Left ventricle myocardium inferior (tissue), 1 donor: ENCODE results near the gene KCNMA1. TPM values are rescaled to one million over a fixed set of nuclear protein-coding genes. Genes with fewer than 3 reads are reported as not detected.
A peak's percentile ranks its signal among the peaks of the same experiment; 100 is the strongest.

Experiments
- DNase-seq: peaks from one replicate; pipeline ENCODE4 v3.0.0-alpha.2; 2020
- H3K27ac ChIP-seq: fragments of 200-600 bp; replicated peaks from 2 replicates; pipeline ENCODE4 v1.8.0; 2021
- H3K27me3 ChIP-seq: fragments of 200-600 bp; 2 replicates; pipeline ENCODE4 v1.8.0; 2021; ENCODE audit warnings: low read depth
- H3K36me3 ChIP-seq: fragments of 200-600 bp; 2 replicates; pipeline ENCODE4 v1.8.0; 2021
- H3K4me1 ChIP-seq: fragments of 200-600 bp; 2 replicates; pipeline ENCODE4 v1.8.0; 2021
- H3K4me3 ChIP-seq: fragments of 200-600 bp; 2 replicates; pipeline ENCODE4 v1.8.0; 2021; ENCODE audit warnings: mild to moderate bottlenecking, moderate library complexity
- H3K9me3 ChIP-seq: fragments of 200-600 bp; replicated peaks from 2 replicates; pipeline ENCODE4 v1.8.0; 2021
- intact Hi-C: fragments of 100-400 bp; cut with micrococcal nuclease; formaldehyde crosslinking; loops from one replicate; pipeline ENCODE4 v1.11.0; 2022
- total RNA-seq: library from RNA; stranded (reverse); fragmentation: NEBNext Ultra II Directional; extraction: Animal tissue kit (Norgen Biotek cat#: 25700); gene quantifications from one replicate; pipeline ENCODE4 v1.2.1, GENCODE V29; 2021
- TF ChIP-seq, protein P1 (sequence below): fragments of 200-600 bp; IDR thresholded peaks from 2 replicates; pipeline ENCODE4 v1.8.0; 2021; ENCODE audit warnings: antibody characterized with exemption, mild to moderate bottlenecking, borderline replicate concordance
- donor health status: DM: no; HTN: yes; CAD: no; lungs with severe emphysema.

The KCNMA1 gene
- total RNA-seq, 1 donor from 2014 or later: 1.8 TPM

DNA sequence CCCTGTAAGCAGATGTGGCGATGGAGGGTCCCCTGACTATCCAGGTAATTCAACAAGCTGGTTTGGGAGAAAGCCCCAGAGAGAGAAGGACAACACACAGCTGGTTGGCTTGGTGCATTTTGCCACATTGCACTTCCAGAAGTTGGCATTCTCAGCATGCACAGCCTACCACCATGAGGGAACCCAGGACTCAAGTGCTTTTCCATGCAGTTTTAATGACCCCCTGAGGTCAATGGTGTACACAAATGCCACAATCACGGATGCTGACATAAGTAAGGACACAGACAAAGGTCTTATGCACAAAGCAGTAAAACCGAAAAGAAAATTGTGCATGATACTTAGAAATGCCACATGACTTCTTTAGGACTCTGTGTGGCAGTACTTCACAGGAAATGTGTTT lies 645.1 kb downstream of the KCNMA1 start:
- Histone ChIP-seq H3K4me3 (no peak overlapping the region), H3K27me3 (peaks cover 8% of the 10 kb centered on the region), H3K4me1 (peaks cover 12% of the 10 kb centered on the region), H3K36me3 (no peaks in the 10 kb centered on the region), H3K9me3 (no peaks in the 10 kb centered on the region), H3K27ac (no peak overlapping the region)
- intact Hi-C loops: no loop called here
- no peak for DNase-seq
- TF ChIP-seq, protein P1, sequence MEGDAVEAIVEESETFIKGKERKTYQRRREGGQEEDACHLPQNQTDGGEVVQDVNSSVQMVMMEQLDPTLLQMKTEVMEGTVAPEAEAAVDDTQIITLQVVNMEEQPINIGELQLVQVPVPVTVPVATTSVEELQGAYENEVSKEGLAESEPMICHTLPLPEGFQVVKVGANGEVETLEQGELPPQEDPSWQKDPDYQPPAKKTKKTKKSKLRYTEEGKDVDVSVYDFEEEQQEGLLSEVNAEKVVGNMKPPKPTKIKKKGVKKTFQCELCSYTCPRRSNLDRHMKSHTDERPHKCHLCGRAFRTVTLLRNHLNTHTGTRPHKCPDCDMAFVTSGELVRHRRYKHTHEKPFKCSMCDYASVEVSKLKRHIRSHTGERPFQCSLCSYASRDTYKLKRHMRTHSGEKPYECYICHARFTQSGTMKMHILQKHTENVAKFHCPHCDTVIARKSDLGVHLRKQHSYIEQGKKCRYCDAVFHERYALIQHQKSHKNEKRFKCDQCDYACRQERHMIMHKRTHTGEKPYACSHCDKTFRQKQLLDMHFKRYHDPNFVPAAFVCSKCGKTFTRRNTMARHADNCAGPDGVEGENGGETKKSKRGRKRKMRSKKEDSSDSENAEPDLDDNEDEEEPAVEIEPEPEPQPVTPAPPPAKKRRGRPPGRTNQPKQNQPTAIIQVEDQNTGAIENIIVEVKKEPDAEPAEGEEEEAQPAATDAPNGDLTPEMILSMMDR: no peak

GRCh38 chr10:76991621-76992020 lies 646.0 kb downstream of the KCNMA1 start:
- H3K9me3 ChIP-seq: no peaks in the 10 kb centered on the region
- TF ChIP-seq, protein P1: no peak
- DNase-seq: no peak
- H3K27me3 ChIP-seq: peaks cover 8% of the 10 kb centered on the region
- intact Hi-C loops: no loop called here
- no peaks in the 10 kb centered on the region for H3K36me3 ChIP-seq
- H3K27ac ChIP-seq: no peak overlapping the region
- H3K4me1 ChIP-seq: peaks cover 12% of the 10 kb centered on the region
- no peak overlapping the region for H3K4me3 ChIP-seq

GRCh38 chr10:76990561-76990960 lies 647.0 kb downstream of the KCNMA1 start:
- TF ChIP-seq, protein P1: no peak
- H3K9me3 ChIP-seq: no peaks in the 10 kb centered on the region
- intact Hi-C loops: no loop called here
- H3K27me3 ChIP-seq: peaks cover 8% of the 10 kb centered on the region
- no peak overlapping the region for H3K27ac ChIP-seq
- H3K36me3 ChIP-seq: no peaks in the 10 kb centered on the region
- no peak overlapping the region for H3K4me3 ChIP-seq
- peaks cover 12% of the 10 kb centered on the region for H3K4me1 ChIP-seq
- no peak for DNase-seq

GRCh38 chr10:76984559-76985443 lies 652.8 kb downstream of the KCNMA1 start:
- TF ChIP-seq, protein P1: peak; percentile 93
- Histone ChIP-seq H3K4me3 (no peak overlapping the region), H3K27ac (no peak overlapping the region), H3K4me1 (no peaks in the 10 kb centered on the region), H3K36me3 (no peaks in the 10 kb centered on the region), H3K27me3 (no peaks in the 10 kb centered on the region), H3K9me3 (no peaks in the 10 kb centered on the region)
- intact Hi-C loops: loop anchor here (10.0 kb wide), 1 partner anchor 440 kb away; no protein-coding TSS in a partner anchor
- peak; percentile 45 for DNase-seq

DNA sequence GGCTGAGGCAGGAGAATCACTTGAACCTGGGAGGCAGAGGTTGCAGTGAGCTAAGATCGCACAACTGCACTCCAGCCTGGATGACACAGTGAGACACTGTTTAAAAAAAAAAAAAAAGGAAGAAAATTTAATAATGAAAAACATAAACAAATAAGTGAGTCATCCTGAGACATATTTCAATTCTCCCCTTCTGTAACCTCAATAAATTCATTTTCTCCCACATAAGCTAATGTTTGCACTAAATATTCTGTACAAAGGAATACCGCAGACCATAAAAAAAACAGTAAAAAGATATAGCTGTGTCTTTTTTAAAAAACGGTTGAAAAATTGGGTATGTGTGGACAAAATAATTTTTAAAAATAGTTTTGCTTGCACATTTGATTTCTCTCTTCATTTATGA lies 654.0 kb downstream of the KCNMA1 start:
- no peaks in the 10 kb centered on the region for H3K9me3 ChIP-seq
- no peaks in the 10 kb centered on the region for H3K36me3 ChIP-seq
- no peak overlapping the region for H3K4me3 ChIP-seq
- TF ChIP-seq, protein P1: no peak
- H3K4me1 ChIP-seq: no peaks in the 10 kb centered on the region
- no peak for DNase-seq
- H3K27ac ChIP-seq: no peak overlapping the region
- intact Hi-C loops: loop anchor here (10.0 kb wide), 1 partner anchor 439 kb away; no protein-coding TSS in a partner anchor
- H3K27me3 ChIP-seq: no peaks in the 10 kb centered on the region
